Measurements from ENCODE around the gene DTX1.

The DTX1 gene

DNA sequence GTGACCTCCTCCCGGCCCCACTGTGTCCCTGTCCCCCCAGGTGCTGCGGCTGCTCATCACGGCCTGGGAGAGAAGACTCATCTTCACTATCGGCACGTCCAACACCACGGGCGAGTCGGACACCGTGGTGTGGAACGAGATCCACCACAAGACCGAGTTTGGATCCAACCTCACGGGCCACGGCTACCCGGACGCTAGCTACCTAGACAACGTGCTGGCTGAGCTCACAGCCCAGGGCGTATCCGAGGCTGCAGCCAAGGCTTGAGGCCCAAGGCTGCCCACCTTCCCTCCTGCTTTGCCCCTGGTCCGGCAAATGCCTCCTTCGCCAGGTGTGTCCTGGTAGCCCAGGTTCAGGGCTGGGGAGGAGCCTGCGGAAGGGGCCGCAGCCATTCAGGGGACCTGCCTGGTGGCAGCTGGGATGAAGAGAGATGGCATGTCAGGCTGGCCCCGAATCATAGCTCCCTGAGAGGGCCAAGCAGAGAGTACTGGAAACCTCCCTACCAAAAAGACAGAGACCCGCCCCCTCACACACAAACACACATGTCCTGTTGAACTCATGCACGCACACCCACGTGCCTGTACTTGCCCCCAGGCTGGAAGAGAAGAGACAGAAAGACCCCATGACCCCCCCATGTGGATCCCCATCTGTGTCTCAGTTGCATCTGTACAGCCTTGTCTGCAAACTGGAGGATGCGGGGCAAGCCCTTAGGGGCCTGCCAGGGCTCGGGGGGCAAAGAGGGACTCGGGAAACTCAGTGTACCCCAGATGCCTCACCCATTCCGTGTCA is 40.3 kb downstream of the DTX1 start:
- DNase-seq = no peak

- DNase-seq = peak in 1 of 2 experiments; percentile 61
Observed at GRCh38 chr12:113097716-113098440, 41.3 kb downstream of the DTX1 start.

GRCh38 chr12:113098441-113099028 is 42.0 kb downstream of the DTX1 start:
- peak; percentile 87 to 88 for DNase-seq

DNA sequence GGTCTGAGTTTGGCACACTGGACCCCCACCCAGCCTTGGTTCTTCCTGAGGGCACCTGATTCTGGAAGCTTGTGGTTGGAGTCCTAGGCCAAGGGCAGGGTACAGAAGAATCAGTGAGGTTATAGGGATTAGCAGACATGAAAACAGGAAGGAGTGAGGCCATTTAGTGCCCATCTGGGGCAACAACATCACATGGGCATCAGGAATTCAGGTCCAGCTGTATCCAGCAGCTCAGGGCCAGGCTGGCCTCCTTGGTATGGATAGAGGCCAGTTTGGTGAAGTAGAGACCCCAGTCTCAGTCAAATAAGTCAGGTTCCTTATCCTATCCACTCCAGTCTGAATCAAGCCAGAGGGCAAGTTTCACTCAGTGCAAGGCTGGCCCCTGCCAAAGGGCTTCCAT is 42.8 kb downstream of the DTX1 start:
- no peak for DNase-seq

GRCh38 chr12:113099764-113100163 is 43.2 kb downstream of the DTX1 start:
- no peak for DNase-seq

GRCh38 chr12:113101751-113102150 is 45.2 kb downstream of the DTX1 start:
- no peak for DNase-seq

- no peak for DNase-seq
Observed at GRCh38 chr12:113102811-113103210, 46.3 kb downstream of the DTX1 start.

DNA sequence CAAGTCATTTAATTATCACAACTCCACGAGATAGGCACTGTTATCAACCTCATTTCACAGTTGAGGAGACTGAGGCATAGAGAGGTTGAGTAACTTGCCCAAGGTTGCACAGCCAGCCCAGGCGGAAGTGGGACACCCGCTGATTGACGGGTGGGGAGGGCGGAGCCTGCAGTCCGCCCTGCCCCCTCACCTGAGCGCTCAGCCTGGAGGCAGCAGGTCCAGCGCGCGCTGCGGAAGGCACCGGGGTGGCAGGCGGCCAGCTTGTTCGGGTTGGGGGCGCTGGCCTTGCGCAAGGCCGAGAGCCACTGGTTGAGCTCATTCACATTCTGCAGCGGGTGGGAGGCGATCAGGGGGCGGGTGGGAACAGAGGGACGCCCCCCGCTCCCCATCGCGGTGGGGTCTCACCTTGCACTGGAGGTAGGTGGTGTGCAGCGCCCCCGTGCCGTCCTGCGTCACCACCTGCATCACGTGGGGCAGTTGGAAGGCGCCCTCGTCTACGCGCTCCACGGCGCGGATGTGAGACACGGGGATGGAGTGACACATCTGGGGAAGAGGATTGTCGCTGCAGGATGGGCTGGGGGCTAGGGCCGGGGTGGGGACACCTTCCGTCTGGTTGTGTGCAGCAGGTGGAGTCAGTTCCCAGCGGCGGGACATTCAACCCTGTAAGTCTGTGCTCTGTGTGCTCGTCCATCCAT is 47.4 kb downstream of the DTX1 start:
- DNase-seq = no peak

DNA sequence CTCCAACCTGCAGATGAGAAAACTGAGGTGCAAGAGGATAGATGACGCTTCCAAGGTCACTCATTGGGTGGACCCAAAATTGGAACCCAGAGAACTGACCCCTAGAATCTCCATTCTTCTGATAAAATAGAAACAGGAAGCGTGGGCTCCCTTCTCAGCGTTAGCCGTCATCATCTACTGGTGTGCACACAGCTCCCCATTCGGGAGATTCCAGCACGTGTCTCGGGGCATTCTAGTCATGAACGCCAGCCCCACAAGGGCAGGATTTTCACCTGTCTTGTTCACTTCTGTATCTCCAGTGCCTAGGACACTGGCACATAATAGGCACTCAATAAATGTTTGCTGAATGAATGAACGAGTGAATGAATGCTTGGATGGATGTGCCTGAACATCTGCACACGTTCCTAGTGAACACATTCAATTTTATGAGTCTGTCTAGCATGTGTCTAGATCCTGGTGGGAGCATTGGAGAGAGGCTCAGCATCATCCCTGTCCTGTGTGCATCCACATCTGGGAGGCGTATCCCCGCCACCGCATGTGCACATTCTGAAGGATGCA is 48.5 kb downstream of the DTX1 start:
- DNase-seq = no peak

DNA sequence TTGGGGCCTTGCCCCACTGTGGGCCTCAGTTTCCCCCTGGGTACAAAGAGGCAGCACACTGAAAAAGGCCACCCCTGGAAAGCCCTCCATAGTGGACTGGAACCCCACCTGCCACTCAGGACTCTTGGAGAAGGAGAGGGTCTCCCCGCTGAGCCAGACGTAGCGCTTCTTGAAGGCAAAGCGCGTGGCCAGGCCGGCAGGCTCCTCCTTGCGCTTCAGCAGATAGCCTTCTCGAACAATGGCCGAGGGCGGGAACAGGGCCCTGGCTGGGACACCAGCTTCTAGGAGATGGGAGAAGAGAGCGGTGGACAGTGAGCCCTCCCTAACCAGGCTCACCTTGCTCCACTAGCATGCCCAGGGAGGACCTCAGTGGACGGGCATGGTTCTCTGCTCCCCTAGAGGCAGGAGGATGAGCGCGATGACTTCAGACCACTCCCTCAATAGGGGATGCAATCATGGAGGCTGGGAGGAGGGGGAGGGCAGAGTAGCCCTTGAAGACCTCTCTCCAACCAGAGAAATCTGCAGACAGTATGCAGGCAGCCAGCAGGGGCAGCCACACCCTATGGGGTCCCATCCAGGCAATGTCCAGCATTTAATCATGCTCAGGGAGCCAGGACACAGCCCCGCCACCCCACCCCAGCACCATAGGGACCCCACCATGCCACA is 49.2 kb downstream of the DTX1 start:
- no peak for DNase-seq

- DNase-seq = no peak
Observed at GRCh38 chr12:113106361-113106760, 49.8 kb downstream of the DTX1 start.

DNA sequence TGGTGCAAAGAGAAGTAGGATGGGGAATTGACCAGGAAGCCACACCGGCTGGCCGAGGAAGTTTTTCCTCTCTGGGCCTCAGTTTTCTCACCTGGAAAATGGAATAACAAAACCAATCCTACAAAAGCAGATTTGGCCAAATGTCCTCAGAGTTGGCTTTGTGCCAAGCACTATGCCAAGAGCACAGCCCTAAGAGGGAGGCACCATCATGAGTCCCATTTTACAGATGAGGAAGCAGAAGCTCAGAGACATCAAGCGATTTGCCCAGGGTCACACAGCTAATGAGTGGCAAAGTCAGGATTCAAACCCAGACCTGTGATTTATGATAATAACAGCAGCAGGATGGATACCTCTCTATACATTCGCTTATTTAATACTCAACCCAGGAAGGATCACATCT is 51.8 kb downstream of the DTX1 start:
- no peak for DNase-seq

DNA sequence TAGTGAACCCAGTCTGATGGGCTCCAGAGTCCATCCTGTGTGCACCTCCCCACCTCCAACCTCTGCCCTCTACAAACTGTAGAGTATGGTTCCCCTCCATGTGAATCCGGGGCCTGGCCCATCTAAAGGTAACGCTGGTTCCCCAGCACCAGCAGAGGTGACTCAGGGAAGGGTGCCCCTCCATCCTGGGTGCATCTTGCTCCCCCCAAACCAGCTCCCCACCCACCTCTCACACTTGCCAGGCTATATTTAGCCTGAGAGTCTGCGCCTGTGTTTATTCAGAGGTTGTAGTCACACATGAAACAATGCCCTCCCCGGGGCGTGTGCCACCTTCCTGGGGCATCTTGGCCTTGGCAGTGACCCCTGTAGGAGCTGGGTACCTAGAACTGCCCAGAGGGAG is 52.8 kb downstream of the DTX1 start:
- no peak for DNase-seq

DNA sequence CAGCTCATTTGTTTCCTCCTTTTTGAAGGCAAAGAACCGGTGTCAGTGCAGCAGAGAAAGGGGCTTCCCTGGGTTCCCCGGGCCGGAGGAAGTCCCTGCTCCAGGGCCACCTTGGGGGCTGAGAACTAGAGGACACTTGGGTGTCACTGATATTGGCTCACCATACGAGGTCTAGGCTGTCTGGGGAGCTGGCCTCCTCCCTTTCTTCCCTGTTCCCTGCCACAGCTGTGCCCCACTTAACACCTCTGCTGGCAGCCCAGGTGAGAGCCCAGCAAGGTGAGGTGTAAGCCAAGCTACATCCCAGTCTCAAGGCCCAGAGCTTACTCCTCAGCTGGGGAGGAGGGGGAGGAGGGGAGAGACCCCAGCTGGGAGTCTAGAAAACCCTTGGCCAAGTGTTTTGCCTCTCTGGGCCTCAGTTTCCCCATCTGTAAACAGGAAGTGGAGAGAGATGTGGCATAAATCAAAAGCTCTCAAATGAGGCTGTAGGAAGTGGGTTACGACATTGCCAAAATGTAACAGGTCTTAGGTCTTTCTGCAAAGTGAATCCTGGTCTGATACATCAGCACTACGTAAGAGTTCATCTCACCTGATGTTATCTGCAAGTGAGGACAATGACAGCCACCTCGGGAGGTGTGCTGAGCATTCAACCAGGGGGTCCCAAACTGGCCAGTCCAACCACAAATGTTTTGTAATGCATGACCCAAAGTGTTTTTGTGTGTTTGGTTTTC is 53.5 kb downstream of the DTX1 start:
- no peak for DNase-seq

- no peak for DNase-seq
Observed at GRCh38 chr12:113111247-113111646, 54.7 kb downstream of the DTX1 start.

- no peak for DNase-seq
Observed at GRCh38 chr12:113112043-113112899, 55.7 kb downstream of the DTX1 start.

DNA sequence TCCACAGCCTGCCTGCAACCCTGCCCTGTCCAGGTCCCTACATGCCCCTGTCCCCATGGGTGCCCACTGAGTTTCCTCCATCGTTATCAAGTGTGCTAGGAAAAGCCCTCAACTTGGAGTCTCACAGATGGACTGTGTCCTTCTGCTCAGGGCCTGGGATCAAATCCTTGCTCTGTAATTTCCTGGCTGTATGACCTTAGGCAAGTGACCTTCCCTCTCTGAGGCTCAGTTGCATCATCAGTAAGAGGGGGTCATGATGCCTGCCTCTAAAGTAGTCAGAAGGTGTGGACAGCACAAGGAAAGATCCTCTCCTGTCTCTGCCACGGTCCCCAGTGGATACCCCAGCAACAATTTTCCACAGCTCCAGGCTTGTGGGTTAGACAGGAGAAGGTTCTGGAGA is 56.9 kb downstream of the DTX1 start:
- DNase-seq = no peak

- DNase-seq = no peak
Observed at GRCh38 chr12:113114447-113115178, 58.1 kb downstream of the DTX1 start.

GRCh38 chr12:113115455-113116126 is 59.1 kb downstream of the DTX1 start:
- DNase-seq = no peak

DNA sequence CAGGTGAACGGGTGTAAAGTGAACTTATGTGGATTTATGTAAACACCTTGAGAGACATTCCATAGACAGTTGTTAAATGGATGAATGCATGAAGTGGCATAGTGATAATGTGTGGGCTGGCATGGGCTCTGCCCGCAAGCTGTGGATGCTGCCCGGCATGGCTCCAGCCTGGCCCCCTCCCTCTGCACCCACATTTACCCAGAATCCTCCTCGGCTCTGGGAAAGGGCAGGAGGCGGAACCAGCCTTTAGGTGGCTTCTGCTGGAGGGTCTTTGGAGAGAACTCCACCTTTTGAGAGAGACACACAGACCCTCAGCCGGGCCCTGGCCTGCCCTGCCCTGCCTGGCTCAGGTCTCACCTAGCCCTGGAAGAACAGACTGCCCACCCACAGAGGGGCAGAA is 60.3 kb downstream of the DTX1 start:
- DNase-seq = no peak
